ENCODE measurements around the gene BCHE. TPM values are rescaled to one million over a fixed set of nuclear protein-coding genes. Genes with fewer than 3 reads are reported as not detected.
"Not testable (repeated sequence)": the region's sequence is repeated elsewhere in the genome, so short reads cannot be mapped to it uniquely, and the experiment has no call there.

The BCHE gene
- total and polyA plus RNA-seq, 9 donors = 69.6 to 90.6 (median 75.5) TPM

- DNase-seq = no peak
- WGBS (ENCODE audit: insufficient coverage) = 57% methylated on average over 1 of the region's 1 CpG
- Histone ChIP-seq H3K36me3 (ENCODE audit: control insufficient read depth, insufficient read depth, low read length) (peaks cover 5% of the 10 kb centered on the region), H3K27ac (ENCODE audit: low read length) (no peak overlapping the region), H3K27me3 (ENCODE audit: control insufficient read depth, insufficient read depth, low read length) (no peaks in the 10 kb centered on the region), H3K4me3 (ENCODE audit: low read length) (no peak overlapping the region), H3K9me3 (replicated peaks; ENCODE audit: control insufficient read depth, low read depth, low read length) (peaks cover 2% of the 10 kb centered on the region), H3K4me1 (ENCODE audit: control insufficient read depth, insufficient read depth, low read length) (no peaks in the 10 kb centered on the region)
These were observed 9.3 kb downstream of the BCHE start for GRCh38 chr3:165827883-165828282.

GRCh38 chr3:165827233-165827632 is 10.0 kb downstream of the BCHE start:
- WGBS (ENCODE audit: insufficient coverage) = no CpG with 5 or more reads among the region's 1 CpG
- peaks cover 5% of the 10 kb centered on the region for H3K36me3 ChIP-seq (ENCODE audit: control insufficient read depth, insufficient read depth, low read length)

GRCh38 chr3:165820671-165821123 is 16.5 kb downstream of the BCHE start:
- DNase-seq = no peak
- H3K27ac ChIP-seq (ENCODE audit: low read length) = no peak overlapping the region
- no CpG with 5 or more reads among the region's 2 CpGs for WGBS (ENCODE audit: insufficient coverage)
- no peaks in the 10 kb centered on the region for H3K27me3 ChIP-seq (ENCODE audit: control insufficient read depth, insufficient read depth, low read length)
- no peaks in the 10 kb centered on the region for H3K4me1 ChIP-seq (ENCODE audit: control insufficient read depth, insufficient read depth, low read length)
- no peak overlapping the region for H3K4me3 ChIP-seq (ENCODE audit: low read length)
- H3K9me3 ChIP-seq (replicated peaks; ENCODE audit: control insufficient read depth, low read depth, low read length) = peaks cover 2% of the 10 kb centered on the region
- H3K36me3 ChIP-seq (ENCODE audit: control insufficient read depth, insufficient read depth, low read length) = no peaks in the 10 kb centered on the region

More at GRCh38 chr3:165827233-165827632, 10.0 kb downstream of the BCHE start:
- Histone ChIP-seq H3K9me3 (replicated peaks; ENCODE audit: control insufficient read depth, low read depth, low read length) (peaks cover 2% of the 10 kb centered on the region), H3K4me3 (ENCODE audit: low read length) (no peak overlapping the region), H3K27ac (ENCODE audit: low read length) (no peak overlapping the region), H3K4me1 (ENCODE audit: control insufficient read depth, insufficient read depth, low read length) (no peaks in the 10 kb centered on the region), H3K27me3 (ENCODE audit: control insufficient read depth, insufficient read depth, low read length) (no peaks in the 10 kb centered on the region)
- DNase-seq = no peak

GRCh38 chr3:165817160-165817709 is 20.0 kb downstream of the BCHE start:
- Histone ChIP-seq H3K4me1 (ENCODE audit: control insufficient read depth, insufficient read depth, low read length) (no peaks in the 10 kb centered on the region), H3K9me3 (replicated peaks; ENCODE audit: control insufficient read depth, low read depth, low read length) (no peaks in the 10 kb centered on the region), H3K27ac (ENCODE audit: low read length) (no peak overlapping the region), H3K4me3 (ENCODE audit: low read length) (no peak overlapping the region), H3K36me3 (ENCODE audit: control insufficient read depth, insufficient read depth, low read length) (no peaks in the 10 kb centered on the region), H3K27me3 (ENCODE audit: control insufficient read depth, insufficient read depth, low read length) (no peaks in the 10 kb centered on the region)
- WGBS (ENCODE audit: insufficient coverage) = no CpG with 5 or more reads among the region's 3 CpGs
- DNase-seq = no peak

GRCh38 chr3:165816209-165816608 is 21.0 kb downstream of the BCHE start:
- H3K36me3 ChIP-seq (ENCODE audit: control insufficient read depth, insufficient read depth, low read length) = no peaks in the 10 kb centered on the region

GRCh38 chr3:165815682-165816081 is 21.5 kb downstream of the BCHE start:
- DNase-seq = no peak
- no CpG with 5 or more reads among the region's 2 CpGs for WGBS (ENCODE audit: insufficient coverage)
- no peak overlapping the region for H3K4me3 ChIP-seq (ENCODE audit: low read length)
- no peaks in the 10 kb centered on the region for H3K27me3 ChIP-seq (ENCODE audit: control insufficient read depth, insufficient read depth, low read length)
- no peak overlapping the region for H3K27ac ChIP-seq (ENCODE audit: low read length)
- H3K4me1 ChIP-seq (ENCODE audit: control insufficient read depth, insufficient read depth, low read length) = no peaks in the 10 kb centered on the region
- no peaks in the 10 kb centered on the region for H3K36me3 ChIP-seq (ENCODE audit: control insufficient read depth, insufficient read depth, low read length)
- H3K9me3 ChIP-seq (replicated peaks; ENCODE audit: control insufficient read depth, low read depth, low read length) = no peaks in the 10 kb centered on the region

More at GRCh38 chr3:165816209-165816608, 21.0 kb downstream of the BCHE start:
- no peak overlapping the region for H3K4me3 ChIP-seq (ENCODE audit: low read length)
- DNase-seq = no peak
- 91% methylated on average over 1 of the region's 1 CpG for WGBS (ENCODE audit: insufficient coverage)
- H3K4me1 ChIP-seq (ENCODE audit: control insufficient read depth, insufficient read depth, low read length) = no peaks in the 10 kb centered on the region
- no peaks in the 10 kb centered on the region for H3K27me3 ChIP-seq (ENCODE audit: control insufficient read depth, insufficient read depth, low read length)
- H3K27ac ChIP-seq (ENCODE audit: low read length) = no peak overlapping the region
- no peaks in the 10 kb centered on the region for H3K9me3 ChIP-seq (replicated peaks; ENCODE audit: control insufficient read depth, low read depth, low read length)

GRCh38 chr3:165814380-165814779 is 22.8 kb downstream of the BCHE start:
- no peaks in the 10 kb centered on the region for H3K9me3 ChIP-seq (replicated peaks; ENCODE audit: control insufficient read depth, low read depth, low read length)
- no peak for DNase-seq
- no peak overlapping the region for H3K27ac ChIP-seq (ENCODE audit: low read length)
- H3K36me3 ChIP-seq (ENCODE audit: control insufficient read depth, insufficient read depth, low read length) = no peaks in the 10 kb centered on the region
- no peak overlapping the region for H3K4me3 ChIP-seq (ENCODE audit: low read length)
- 22% methylated on average over 1 of the region's 1 CpG for WGBS (ENCODE audit: insufficient coverage)
- no peaks in the 10 kb centered on the region for H3K27me3 ChIP-seq (ENCODE audit: control insufficient read depth, insufficient read depth, low read length)
- no peaks in the 10 kb centered on the region for H3K4me1 ChIP-seq (ENCODE audit: control insufficient read depth, insufficient read depth, low read length)

GRCh38 chr3:165807937-165808336 is 29.3 kb downstream of the BCHE start:
- not testable (repeated sequence) for H3K27ac ChIP-seq (ENCODE audit: low read length); H3K4me3 ChIP-seq (ENCODE audit: low read length); H3K4me1 ChIP-seq (ENCODE audit: control insufficient read depth, insufficient read depth, low read length); H3K36me3 ChIP-seq (ENCODE audit: control insufficient read depth, insufficient read depth, low read length); H3K27me3 ChIP-seq (ENCODE audit: control insufficient read depth, insufficient read depth, low read length); H3K9me3 ChIP-seq (replicated peaks; ENCODE audit: control insufficient read depth, low read depth, low read length); DNase-seq
- 98% methylated on average over 11 of the region's 15 CpGs for WGBS (ENCODE audit: insufficient coverage)

- no peak overlapping the region for H3K27ac ChIP-seq (ENCODE audit: low read length)
These were observed 31.2 kb downstream of the BCHE start for GRCh38 chr3:165805946-165806561.

GRCh38 chr3:165803471-165803870 is 33.8 kb downstream of the BCHE start:
- DNase-seq = no peak
- no peak overlapping the region for H3K4me3 ChIP-seq (ENCODE audit: low read length)
- no peaks in the 10 kb centered on the region for H3K27me3 ChIP-seq (ENCODE audit: control insufficient read depth, insufficient read depth, low read length)
- no peaks in the 10 kb centered on the region for H3K4me1 ChIP-seq (ENCODE audit: control insufficient read depth, insufficient read depth, low read length)
- H3K36me3 ChIP-seq (ENCODE audit: control insufficient read depth, insufficient read depth, low read length) = no peaks in the 10 kb centered on the region
- H3K27ac ChIP-seq (ENCODE audit: low read length) = no peak overlapping the region
- no peaks in the 10 kb centered on the region for H3K9me3 ChIP-seq (replicated peaks; ENCODE audit: control insufficient read depth, low read depth, low read length)
- WGBS (ENCODE audit: insufficient coverage) = no CpG with 5 or more reads among the region's 1 CpG

More at GRCh38 chr3:165805946-165806561, 31.2 kb downstream of the BCHE start:
- WGBS (ENCODE audit: insufficient coverage) = 48% methylated on average over 2 of the region's 5 CpGs
- H3K36me3 ChIP-seq (ENCODE audit: control insufficient read depth, insufficient read depth, low read length) = no peaks in the 10 kb centered on the region
- no peaks in the 10 kb centered on the region for H3K27me3 ChIP-seq (ENCODE audit: control insufficient read depth, insufficient read depth, low read length)
- no peaks in the 10 kb centered on the region for H3K4me1 ChIP-seq (ENCODE audit: control insufficient read depth, insufficient read depth, low read length)
- no peaks in the 10 kb centered on the region for H3K9me3 ChIP-seq (replicated peaks; ENCODE audit: control insufficient read depth, low read depth, low read length)
- H3K4me3 ChIP-seq (ENCODE audit: low read length) = no peak overlapping the region
- no peak for DNase-seq

Data from muscle of leg (tissue), 11 donors.